Measurements from ENCODE around the gene NDUFAF4.
"Not testable (repeated sequence)": the region's sequence is repeated elsewhere in the genome, so short reads cannot be mapped to it uniquely, and the experiment has no call there.

NDUFAF4 gene

GRCh38 chr6:96900873-96901272, 3.2 kb upstream of the NDUFAF4 start:
- TF ChIP-seq CTCF (IDR thresholded peaks at IDR 0.05; ENCODE audit: low read length, missing control alignments): no peak
- no peak overlapping the region for H3K4me3 ChIP-seq (replicated peaks; ENCODE audit: low read depth, low read length)
- DNase-seq (ENCODE audit: low read depth): no peak

GRCh38 chr6:96899451-96899998, 1.8 kb upstream of the NDUFAF4 start:
- no peak overlapping the region for H3K4me3 ChIP-seq (replicated peaks; ENCODE audit: low read depth, low read length)
- TF ChIP-seq CTCF (IDR thresholded peaks at IDR 0.05; ENCODE audit: low read length, missing control alignments): no peak
- no peak for DNase-seq (ENCODE audit: low read depth)

- peak; percentile 44 for TF ChIP-seq CTCF (IDR thresholded peaks at IDR 0.05; ENCODE audit: low read length, missing control alignments)
- DNase-seq (ENCODE audit: low read depth): peak; percentile 67
Measured at GRCh38 chr6:96899019-96899418, 1.3 kb upstream of the NDUFAF4 start.

GRCh38 chr6:96898241-96898851, 655 bp upstream of the NDUFAF4 start:
- peak; percentile 36 for DNase-seq (ENCODE audit: low read depth)
- peak overlapping the region; percentile 88 for H3K4me3 ChIP-seq (replicated peaks; ENCODE audit: low read depth, low read length)
- TF ChIP-seq CTCF (IDR thresholded peaks at IDR 0.05; ENCODE audit: low read length, missing control alignments): no peak

More at GRCh38 chr6:96899019-96899418, 1.3 kb upstream of the NDUFAF4 start:
- peak overlapping the region; percentile 88 for H3K4me3 ChIP-seq (replicated peaks; ENCODE audit: low read depth, low read length)

- DNase-seq (ENCODE audit: low read depth): no peak
- TF ChIP-seq CTCF (IDR thresholded peaks at IDR 0.05; ENCODE audit: low read length, missing control alignments): no peak
- no peak overlapping the region for H3K4me3 ChIP-seq (replicated peaks; ENCODE audit: low read depth, low read length)
Measured at GRCh38 chr6:96889146-96889545, 8.5 kb downstream of the NDUFAF4 start.

- no peak for TF ChIP-seq CTCF (IDR thresholded peaks at IDR 0.05; ENCODE audit: low read length, missing control alignments)
Measured at GRCh38 chr6:96888745-96889144, 8.9 kb downstream of the NDUFAF4 start.

GRCh38 chr6:96886519-96886918, 11.2 kb downstream of the NDUFAF4 start:
- no peak for TF ChIP-seq CTCF (IDR thresholded peaks at IDR 0.05; ENCODE audit: low read length, missing control alignments)
- DNase-seq (ENCODE audit: low read depth): no peak
- no peak overlapping the region for H3K4me3 ChIP-seq (replicated peaks; ENCODE audit: low read depth, low read length)

More at GRCh38 chr6:96888745-96889144, 8.9 kb downstream of the NDUFAF4 start:
- no peak for DNase-seq (ENCODE audit: low read depth)
- H3K4me3 ChIP-seq (replicated peaks; ENCODE audit: low read depth, low read length): no peak overlapping the region

- not testable (repeated sequence) for DNase-seq (ENCODE audit: low read depth); H3K4me3 ChIP-seq (replicated peaks; ENCODE audit: low read depth, low read length)
Measured at GRCh38 chr6:96885187-96885631, 12.5 kb downstream of the NDUFAF4 start.
